Spinal cord (tissue), 10 donors: Measurements from ENCODE around the gene AKT1. TPM values are rescaled to one million over a fixed set of nuclear protein-coding genes. Genes with fewer than 3 reads are reported as not detected.

Source experiments
- DNase-seq, 6 donors: peaks; one replicate each; pipeline versions ENCODE4 v3.0.0 to v3.0.0-alpha.2; 2013 to 2015; ENCODE audit warnings: low spot score in 6 of 6, low read depth in 4 of 6
- H3K27ac ChIP-seq: one replicate; pipeline ENCODE4 v1.5.1; 2013; ENCODE audit warnings: low read depth, low read length, control low read depth
- H3K27me3 ChIP-seq: one replicate; pipeline ENCODE4 v1.6.1; 2013; ENCODE audit warnings: low read length; ENCODE audit not compliant: control insufficient read depth, insufficient read depth
- H3K36me3 ChIP-seq: one replicate; pipeline ENCODE4 v1.6.1; 2013; ENCODE audit warnings: low read length; ENCODE audit not compliant: control insufficient read depth, insufficient read depth
- H3K4me1 ChIP-seq: one replicate; pipeline ENCODE4 v1.6.1; 2013; ENCODE audit warnings: low read length; ENCODE audit not compliant: control insufficient read depth, insufficient read depth
- H3K4me3 ChIP-seq: one replicate; pipeline ENCODE4 v1.5.1; 2013; ENCODE audit warnings: low read depth, low read length, control low read depth
- H3K9me3 ChIP-seq: one replicate; pipeline ENCODE4 v1.6.1; 2013; ENCODE audit warnings: low read length; ENCODE audit not compliant: control insufficient read depth, insufficient read depth
- WGBS: methylation state at CpG from one replicate; pipeline ENCODE4 v1.1.5; 2013; ENCODE audit warnings: missing lambda C conversion rate; ENCODE audit not compliant: insufficient coverage; 5-methylcytosine and 5-hydroxymethylcytosine counted together
- polyA plus RNA-seq, 2 donors: library from polyadenylated mRNA; unstranded; fragments of 120-200 nt; gene quantifications; one replicate each; pipeline ENCODE4 v1.2.1, GENCODE V29; 2013; ENCODE audit not compliant: insufficient read length in 2 of 2
- total RNA-seq, 2 donors: library from RNA; depleted of rRNA in 1 of 2; stranded (reverse); fragments of 120-200 nt in 1 of 2; fragments of >200 nt in 1 of 2; gene quantifications; one replicate each; pipeline versions ENCODE4 v1.2.3 to v1.2.4, GENCODE V29; 2013 to 2014
- donor health status: healthy.

Gene AKT1
- total and polyA plus RNA-seq, 4 donors: 60.3 to 174 (median 152) TPM

GRCh38 chr14:104774453-104775072 is 21.0 kb downstream of the AKT1 start:
- H3K4me3 ChIP-seq: no peak overlapping the region
- H3K36me3 ChIP-seq: peaks cover 100% of the 10 kb centered on the region
- DNase-seq: no peak
- H3K9me3 ChIP-seq: no peaks in the 10 kb centered on the region
- no peak overlapping the region for H3K27ac ChIP-seq
- WGBS: 92% methylated on average over 19 of the region's 20 CpGs
- peaks cover 20% of the 10 kb centered on the region for H3K4me1 ChIP-seq
- no peaks in the 10 kb centered on the region for H3K27me3 ChIP-seq

GRCh38 chr14:104773505-104774452 is 21.8 kb downstream of the AKT1 start:
- no peak for DNase-seq
- Histone ChIP-seq H3K4me3 (no peak overlapping the region), H3K4me1 (peaks cover 25% of the 10 kb centered on the region), H3K27ac (no peak overlapping the region), H3K27me3 (no peaks in the 10 kb centered on the region), H3K9me3 (no peaks in the 10 kb centered on the region), H3K36me3 (peaks cover 100% of the 10 kb centered on the region)
- WGBS: 84% methylated on average over 40 of the region's 46 CpGs

DNA sequence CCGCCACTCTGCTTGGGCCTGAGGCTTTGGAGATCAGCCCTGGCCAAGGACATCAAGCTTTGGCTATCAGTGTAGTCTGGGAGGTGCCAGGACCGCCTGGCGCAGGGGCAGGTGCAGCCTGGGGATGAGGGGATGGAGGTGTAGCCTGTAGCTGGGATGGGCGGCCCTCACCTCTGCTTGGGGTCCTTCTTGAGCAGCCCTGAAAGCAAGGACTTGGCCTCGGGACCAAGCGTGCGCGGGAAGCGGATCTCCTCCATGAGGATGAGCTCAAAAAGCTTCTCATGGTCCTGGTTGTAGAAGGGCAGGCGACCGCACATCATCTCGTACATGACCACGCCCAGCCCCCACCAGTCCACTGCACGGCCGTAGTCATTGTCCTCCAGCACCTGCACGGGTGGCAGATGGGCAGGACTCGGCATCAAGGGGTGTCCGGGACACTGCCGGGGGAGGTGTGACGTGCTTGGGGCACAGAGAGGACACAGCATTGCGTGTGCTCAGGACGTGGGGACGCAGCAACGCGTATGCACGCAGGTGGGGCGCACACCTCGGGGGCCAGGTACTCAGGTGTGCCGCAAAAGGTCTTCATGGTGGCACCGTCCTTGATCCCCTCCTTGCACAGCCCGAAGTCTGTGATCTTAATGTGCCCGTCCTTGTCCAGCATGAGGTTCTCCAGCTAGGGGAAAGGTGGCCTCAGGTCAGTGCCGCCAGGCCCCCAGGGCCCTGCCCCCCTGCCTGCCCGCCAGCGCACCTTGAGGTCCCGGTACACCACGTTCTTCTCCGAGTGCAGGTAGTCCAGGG is 22.6 kb downstream of the AKT1 start:
- 96% methylated on average over 38 of the region's 38 CpGs for WGBS
- no peak overlapping the region for H3K27ac ChIP-seq
- no peak for DNase-seq
- peaks cover 96% of the 10 kb centered on the region for H3K36me3 ChIP-seq
- no peak overlapping the region for H3K4me3 ChIP-seq
- no peaks in the 10 kb centered on the region for H3K27me3 ChIP-seq
- peaks cover 26% of the 10 kb centered on the region for H3K4me1 ChIP-seq
- H3K9me3 ChIP-seq: no peaks in the 10 kb centered on the region

- H3K9me3 ChIP-seq: no peaks in the 10 kb centered on the region
- WGBS: 95% methylated on average over 33 of the region's 34 CpGs
- no peak overlapping the region for H3K27ac ChIP-seq
- peaks cover 92% of the 10 kb centered on the region for H3K36me3 ChIP-seq
- peaks cover 18% of the 10 kb centered on the region for H3K4me1 ChIP-seq
- DNase-seq: no peak
- no peaks in the 10 kb centered on the region for H3K27me3 ChIP-seq
- no peak overlapping the region for H3K4me3 ChIP-seq
Measured at GRCh38 chr14:104771918-104772706, 23.4 kb downstream of the AKT1 start.

- Histone ChIP-seq H3K27me3 (no peaks in the 10 kb centered on the region), H3K4me1 (peaks cover 13% of the 10 kb centered on the region), H3K36me3 (peaks cover 84% of the 10 kb centered on the region), H3K9me3 (no peaks in the 10 kb centered on the region), H3K4me3 (no peak overlapping the region), H3K27ac (no peak overlapping the region)
- no peak for DNase-seq
- 95% methylated on average over 4 of the region's 4 CpGs for WGBS
Measured at GRCh38 chr14:104771374-104771773, 24.2 kb downstream of the AKT1 start.

DNA sequence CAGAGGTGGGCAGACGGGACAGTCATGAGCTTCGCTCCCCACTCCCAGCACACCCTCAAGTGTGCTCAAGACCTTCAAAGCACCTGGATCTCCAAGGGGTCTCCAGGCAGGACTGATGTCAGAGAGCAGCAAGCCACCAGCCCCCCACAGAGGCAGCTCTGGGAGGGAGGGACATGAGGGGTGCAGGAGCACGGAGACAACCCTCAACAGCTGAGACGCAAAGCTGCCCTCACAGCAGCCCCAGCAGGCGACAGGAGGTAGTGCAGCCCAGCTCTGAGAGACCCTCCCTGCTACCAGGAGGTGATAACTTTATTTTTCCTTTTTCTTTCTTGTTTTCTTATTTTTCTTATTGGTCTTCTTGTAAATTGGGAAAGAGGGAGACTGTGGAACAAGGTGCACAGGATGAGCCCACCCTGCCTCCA is 24.7 kb downstream of the AKT1 start:
- peaks cover 13% of the 10 kb centered on the region for H3K4me1 ChIP-seq
- no peak overlapping the region for H3K27ac ChIP-seq
- WGBS: 73% methylated on average over 2 of the region's 5 CpGs
- peaks cover 79% of the 10 kb centered on the region for H3K36me3 ChIP-seq
- H3K4me3 ChIP-seq: no peak overlapping the region
- DNase-seq: no peak
- H3K27me3 ChIP-seq: no peaks in the 10 kb centered on the region
- no peaks in the 10 kb centered on the region for H3K9me3 ChIP-seq

- peaks cover 72% of the 10 kb centered on the region for H3K36me3 ChIP-seq
- H3K27me3 ChIP-seq: no peaks in the 10 kb centered on the region
- WGBS: 67% methylated on average over 9 of the region's 24 CpGs
- no peak overlapping the region for H3K4me3 ChIP-seq
- H3K27ac ChIP-seq: no peak overlapping the region
- no peaks in the 10 kb centered on the region for H3K9me3 ChIP-seq
- DNase-seq: no peak
- peaks cover 13% of the 10 kb centered on the region for H3K4me1 ChIP-seq
Measured at GRCh38 chr14:104770072-104770579, 25.4 kb downstream of the AKT1 start.

DNA sequence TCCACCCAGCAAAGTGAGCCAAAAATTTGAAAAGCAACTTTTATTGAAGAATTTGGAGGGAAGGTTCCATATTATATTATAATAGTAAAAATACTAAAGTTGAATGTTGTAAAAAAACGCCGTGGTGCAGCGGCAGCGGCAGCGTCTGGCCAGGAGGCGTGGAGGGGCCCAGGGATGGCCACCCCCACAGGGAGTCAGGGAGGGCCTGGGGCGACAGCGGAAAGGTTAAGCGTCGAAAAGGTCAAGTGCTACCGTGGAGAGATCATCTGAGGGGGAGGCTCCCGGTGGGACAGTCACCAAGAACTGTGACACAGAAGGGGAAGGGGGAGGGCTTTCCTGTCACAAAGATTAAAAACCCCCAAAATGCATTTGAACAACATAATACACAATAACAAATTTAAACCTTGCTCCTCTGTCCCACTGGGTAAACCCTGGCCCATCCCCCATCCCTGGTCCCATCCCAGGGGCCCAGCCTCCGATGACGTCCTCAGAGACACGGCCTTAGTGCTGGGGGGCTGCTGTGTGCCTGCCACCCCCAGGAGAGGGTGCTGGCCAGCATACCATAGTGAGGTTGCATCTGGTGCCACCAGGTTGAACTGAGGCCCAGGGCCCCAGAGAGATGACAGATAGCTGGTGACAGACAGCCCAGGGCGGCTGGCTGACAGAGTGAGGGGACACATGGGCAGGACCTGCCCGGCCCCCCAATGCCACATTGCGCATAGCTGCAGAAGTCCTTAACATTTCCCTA is 26.1 kb downstream of the AKT1 start:
- Histone ChIP-seq H3K4me1 (peaks cover 13% of the 10 kb centered on the region), H3K27ac (no peak overlapping the region), H3K36me3 (peaks cover 66% of the 10 kb centered on the region), H3K27me3 (no peaks in the 10 kb centered on the region), H3K9me3 (no peaks in the 10 kb centered on the region), H3K4me3 (no peak overlapping the region)
- 90% methylated on average over 12 of the region's 18 CpGs for WGBS
- DNase-seq: no peak
